Thyroid gland (tissue), 4 donors: ENCODE results near the gene NSMCE4A. TPM values are rescaled to one million over a fixed set of nuclear protein-coding genes. Genes with fewer than 3 reads are reported as not detected.
"Not testable (repeated sequence)": the region's sequence is repeated elsewhere in the genome, so short reads cannot be mapped to it uniquely, and the experiment has no call there.

Source experiments
- DNase-seq, 2 donors: peaks; one replicate each; pipeline ENCODE4 v3.0.0-alpha.2; 2019
- H3K27ac ChIP-seq, 3 donors: fragments of 200-600 bp; sonication (generic); 1 replicate in 2 of 3; 2 replicates in 1 of 3; pipeline ENCODE4 v1.5.1; 2016 to 2019; ENCODE audit warnings: mild to moderate bottlenecking in 1 of 3, moderate library complexity in 1 of 3
- H3K27me3 ChIP-seq: fragments of 200-600 bp; sonication (generic); one replicate; pipeline ENCODE4 v1.5.1; 2019
- H3K36me3 ChIP-seq, 2 donors: fragments of 200-600 bp; sonication (generic); one replicate each; pipeline ENCODE4 v1.5.1; 2016 to 2019
- H3K4me1 ChIP-seq, 2 donors: fragments of 200-600 bp; sonication (generic); one replicate each; pipeline ENCODE4 v1.5.1; 2017 to 2019
- H3K4me3 ChIP-seq, 3 donors: fragments of 200-600 bp; sonication (generic); replicated peaks in 1 of 3; 1 replicate in 2 of 3; 2 replicates in 1 of 3; pipeline ENCODE4 v1.5.1; 2016; ENCODE audit warnings: mild to moderate bottlenecking in 1 of 3
- H3K9me3 ChIP-seq: fragments of 200-600 bp; sonication (generic); one replicate; pipeline ENCODE4 v1.5.1; 2017
- CTCF ChIP-seq, 6 experiments: fragments of 200-600 bp in 3 of 6; fragments of 450-650 bp in 3 of 6; sonication (generic) in 3 of 6; IDR thresholded peaks; one replicate each; pipeline ENCODE4 v1.5.1; 2016 to 2019; ENCODE audit warnings: antibody characterized with exemption in 6 of 6, mild to moderate bottlenecking in 2 of 6, inconsistent platforms in 1 of 6, moderate library complexity in 1 of 6
- POLR2A ChIP-seq, 2 donors: fragments of 450-650 bp; IDR thresholded peaks; one replicate each; pipeline ENCODE4 v1.6.1; 2017; ENCODE audit warnings: antibody characterized with exemption in 2 of 2, mild to moderate bottlenecking in 2 of 2, moderate library complexity in 1 of 2
- WGBS, 2 donors: methylation state at CpG; one replicate each; pipeline ENCODE4 v1.1.5; 2017; 5-methylcytosine and 5-hydroxymethylcytosine counted together
- intact Hi-C: fragments of 100-400 bp; cut with DNase I; formaldehyde crosslinking; loops from one replicate; pipeline ENCODE4 v1.15.1; 2023
- total RNA-seq, 4 donors: library from RNA; depleted of rRNA; stranded (reverse); fragments of >200 nt; gene quantifications; one replicate each; pipeline ENCODE4 v1.2.3, GENCODE V29; 2016

NSMCE4A gene
- total RNA-seq, 4 donors from 2014 or later = 73.1 to 133 (median 111) TPM

GRCh38 chr10:121936295-121936694, 38.7 kb downstream of the NSMCE4A start:
- intact Hi-C loops = no loop called here
- TF ChIP-seq POLR2A (IDR thresholded peaks at IDR 0.05) (no peak), CTCF (IDR thresholded peaks at IDR 0.05) (no peak)
- WGBS, 2 donors = 98% methylated on average over 2 of the region's 2 CpGs

GRCh38 chr10:121935702-121936101, 39.3 kb downstream of the NSMCE4A start:
- H3K4me1 ChIP-seq = peaks cover 11 to 12% of the 10 kb centered on the region in 2 donors
- TF ChIP-seq CTCF (IDR thresholded peaks at IDR 0.05) = no peak
- no peak for TF ChIP-seq POLR2A (IDR thresholded peaks at IDR 0.05)
- intact Hi-C loops = no loop called here
- H3K9me3 ChIP-seq = no peaks in the 10 kb centered on the region
- no peak overlapping the region for H3K27ac ChIP-seq
- peak in 1 of 2 donors; percentile 19 for DNase-seq
- no peaks in the 10 kb centered on the region for H3K27me3 ChIP-seq
- H3K4me3 ChIP-seq = no peak overlapping the region
- H3K36me3 ChIP-seq = no peaks in the 10 kb centered on the region
- 60 to 75% methylated on average over 7 of the region's 7 CpGs for WGBS, 2 donors

More at GRCh38 chr10:121936295-121936694, 38.7 kb downstream of the NSMCE4A start:
- Histone ChIP-seq H3K4me3 (no peak overlapping the region), H3K27ac (no peak overlapping the region), H3K9me3 (no peaks in the 10 kb centered on the region), H3K36me3 (no peaks in the 10 kb centered on the region), H3K4me1 (peaks cover 6 to 7% of the 10 kb centered on the region in 2 donors), H3K27me3 (no peaks in the 10 kb centered on the region)
- DNase-seq = no peak

GRCh38 chr10:121930268-121931085, 44.5 kb downstream of the NSMCE4A start:
- H3K9me3 ChIP-seq, intact Hi-C loops, H3K4me3 ChIP-seq, H3K27me3 ChIP-seq, DNase-seq, H3K36me3 ChIP-seq: not testable (repeated sequence)
- H3K4me1 ChIP-seq = peaks cover 26 to 28% of the 10 kb centered on the region in 2 donors
- H3K27ac ChIP-seq = peak overlapping the region in 2 of 3 donors; percentile 53 to 81
- WGBS, 2 donors = 77 to 84% methylated on average over 11 of the region's 11 CpGs

- not testable (repeated sequence) for H3K27me3 ChIP-seq, DNase-seq, H3K36me3 ChIP-seq, H3K9me3 ChIP-seq, H3K4me3 ChIP-seq
- 88% methylated on average over 14 of the region's 14 CpGs for WGBS, 2 donors
- Histone ChIP-seq H3K27ac (peak overlapping the region in 1 of 3 donors; percentile 43), H3K4me1 (peaks cover 26 to 28% of the 10 kb centered on the region in 2 donors)
- intact Hi-C loops = loop anchor here (5.0 kb wide), 1 partner anchor 123 kb away; no protein-coding TSS in a partner anchor
These were observed 45.3 kb downstream of the NSMCE4A start for GRCh38 chr10:121929585-121930267.

- Histone ChIP-seq H3K9me3 (no peaks in the 10 kb centered on the region), H3K4me3 (peak overlapping the region; percentile 82 to 100 (median 98)), H3K4me1 (peaks cover 26 to 28% of the 10 kb centered on the region in 2 donors), H3K27ac (peak overlapping the region; percentile 99 to 100 (median 99)), H3K27me3 (no peaks in the 10 kb centered on the region), H3K36me3 (no peaks in the 10 kb centered on the region)
- intact Hi-C loops = loop anchor here (5.0 kb wide), 1 partner anchor 124 kb away; no protein-coding TSS in a partner anchor
- 0 to 1% methylated on average over 5 to 20 of the region's 20 CpGs for WGBS, 2 donors
- TF ChIP-seq CTCF (IDR thresholded peaks at IDR 0.05) = no peak
- no peak for TF ChIP-seq POLR2A (IDR thresholded peaks at IDR 0.05)
- peak; percentile 59 to 63 for DNase-seq
These were observed 46.5 kb downstream of the NSMCE4A start for GRCh38 chr10:121928528-121928884.
